WTC11 (cell line): ENCODE data around the gene SERBP1. TPM values are rescaled to one million over a fixed set of nuclear protein-coding genes. Genes with fewer than 3 reads are reported as not detected.

ENCODE experiments used
- ATAC-seq: fragments of 200-7000 bp; cut with Tn5 transposase; 2 replicates; pipeline ENCODE4 v1.10.0; 2021; ENCODE audit warnings: mild to moderate bottlenecking, moderate library complexity
- CTCF ChIA-PET: fragments of 300-600 bp; sonication (Branson Sonifier 250); formaldehyde crosslinking; loops from one replicate; lab custom pipeline; 2021; ENCODE audit warnings: antibody characterized with exemption; lab: Charles Lee
- POLR2A ChIA-PET: fragments of 350-600 bp; sonication (Branson Sonifier 250); formaldehyde crosslinking; loops from one replicate; lab custom pipeline; 2021; ENCODE audit warnings: antibody characterized with exemption; lab: Charles Lee
- DNase-seq: peaks from one replicate; pipeline ENCODE4 v3.0.0; 2021; ENCODE audit warnings: low spot score
- H3K27ac Mint-ChIP-seq: 2 replicates; pipeline ENCODE4 v1.8.0; 2021; ENCODE audit warnings: mixed read lengths
- H3K27me3 Mint-ChIP-seq: 2 replicates; pipeline ENCODE4 v1.8.0; 2021; ENCODE audit warnings: low read depth, mild to moderate bottlenecking, moderate library complexity, mixed read lengths
- H3K36me3 Mint-ChIP-seq: 2 replicates; pipeline ENCODE4 v1.8.0; 2021; ENCODE audit warnings: mixed read lengths
- H3K4me1 Mint-ChIP-seq: 2 replicates; pipeline ENCODE4 v1.8.0; 2022; ENCODE audit warnings: mixed read lengths
- H3K4me3 Mint-ChIP-seq: 2 replicates; pipeline ENCODE4 v1.8.0; 2021; ENCODE audit warnings: mild to moderate bottlenecking, moderate library complexity, mixed read lengths
- H3K9me3 Mint-ChIP-seq: 2 replicates; pipeline ENCODE4 v1.8.0; 2021; ENCODE audit warnings: mixed read lengths
- AFF4 ChIP-seq: sonication (generic); formaldehyde crosslinking; IDR thresholded peaks from 2 replicates; pipeline ENCODE4 v1.8.1; 2023; ENCODE audit warnings: mild to moderate bottlenecking, missing genetic modification reagents, borderline replicate concordance
- ATF1 ChIP-seq: sonication (generic); formaldehyde crosslinking; IDR thresholded peaks from 2 replicates; pipeline ENCODE4 v1.8.1; 2023; ENCODE audit warnings: mild to moderate bottlenecking, moderate library complexity, missing genetic modification reagents
- ATF6 ChIP-seq: sonication (generic); formaldehyde crosslinking; IDR thresholded peaks from 2 replicates; pipeline ENCODE4 v1.8.1; 2023; ENCODE audit warnings: mild to moderate bottlenecking, missing genetic modification reagents
- CREB1 ChIP-seq: sonication (generic); formaldehyde crosslinking; IDR thresholded peaks from 2 replicates; pipeline ENCODE4 v1.8.0; 2023; ENCODE audit warnings: mild to moderate bottlenecking, missing genetic modification reagents
- ELF4 ChIP-seq: sonication (generic); formaldehyde crosslinking; IDR thresholded peaks from 2 replicates; pipeline ENCODE4 v1.8.1; 2022; ENCODE audit warnings: low read depth, mild to moderate bottlenecking, moderate library complexity, missing genetic modification reagents
- ETV6 ChIP-seq: sonication (generic); formaldehyde crosslinking; IDR thresholded peaks from 2 replicates; pipeline ENCODE4 v1.8.1; 2022; ENCODE audit warnings: mild to moderate bottlenecking, missing genetic modification reagents
- FOXJ3 ChIP-seq: sonication (generic); formaldehyde crosslinking; IDR thresholded peaks from 2 replicates; pipeline ENCODE4 v1.9.0; 2021; ENCODE audit warnings: missing genetic modification reagents, mild to moderate bottlenecking, borderline replicate concordance
- HMGXB4 ChIP-seq: sonication (generic); formaldehyde crosslinking; IDR thresholded peaks from 2 replicates; pipeline ENCODE4 v1.8.1; 2023; ENCODE audit warnings: mild to moderate bottlenecking, moderate library complexity, missing genetic modification reagents
- JAZF1 ChIP-seq: fragments of 250-450 bp; sonication (Bioruptor Pico); IDR thresholded peaks from 2 replicates; pipeline ENCODE4 v1.9.0; 2021; ENCODE audit warnings: moderate library complexity, mild to moderate bottlenecking, inconsistent platforms
- MXD4 ChIP-seq: fragments of 250-450 bp; sonication (Bioruptor Pico); IDR thresholded peaks from 2 replicates; pipeline ENCODE4 v1.8.0; 2021; ENCODE audit warnings: mild to moderate bottlenecking, moderate library complexity, borderline replicate concordance
- NR3C1 ChIP-seq: sonication (generic); formaldehyde crosslinking; conservative IDR thresholded peaks from 2 replicates; pipeline ENCODE4 v1.8.1; 2023; ENCODE audit warnings: low read depth, mild to moderate bottlenecking, missing genetic modification reagents
- ZBTB21 ChIP-seq: sonication (generic); formaldehyde crosslinking; IDR thresholded peaks from 2 replicates; pipeline ENCODE4 v1.8.1; 2023; ENCODE audit warnings: mild to moderate bottlenecking, missing genetic modification reagents, borderline replicate concordance
- ZNF416 ChIP-seq: fragments of 250-450 bp; sonication (Bioruptor Pico); IDR thresholded peaks from 2 replicates; pipeline ENCODE4 v1.9.0; 2021; ENCODE audit warnings: mild to moderate bottlenecking, inconsistent platforms
- ZNF671 ChIP-seq: fragments of 250-450 bp; sonication (Bioruptor Pico); IDR thresholded peaks from 2 replicates; pipeline ENCODE4 v1.8.0; 2021; ENCODE audit warnings: mild to moderate bottlenecking
- total RNA-seq: library from RNA; stranded (reverse); gene quantifications from 3 replicates; pipeline ENCODE4 v1.2.3, GENCODE V29; 2021
- TF ChIP-seq, protein P1 (sequence below): sonication (generic); formaldehyde crosslinking; IDR thresholded peaks from 2 replicates; pipeline ENCODE4 v1.8.0; 2022; ENCODE audit warnings: missing genetic modification reagents
- TF ChIP-seq, protein P2 (sequence below): fragments of 250-450 bp; sonication (Bioruptor Pico); conservative IDR thresholded peaks from 2 replicates; pipeline ENCODE4 v1.9.0; 2021; ENCODE audit warnings: mild to moderate bottlenecking
- TF ChIP-seq, protein P3 (sequence below): sonication (generic); formaldehyde crosslinking; IDR thresholded peaks from 2 replicates; pipeline ENCODE4 v1.8.0; 2023; ENCODE audit warnings: missing genetic modification reagents
- TF ChIP-seq, protein P4 (sequence below): sonication (generic); formaldehyde crosslinking; IDR thresholded peaks from 2 replicates; pipeline ENCODE4 v1.8.1; 2023; ENCODE audit warnings: mild to moderate bottlenecking, missing genetic modification reagents, moderate library complexity

The SERBP1 gene
- total RNA-seq, 1 experiment from 2014 or later, result 543 TPM

DNA sequence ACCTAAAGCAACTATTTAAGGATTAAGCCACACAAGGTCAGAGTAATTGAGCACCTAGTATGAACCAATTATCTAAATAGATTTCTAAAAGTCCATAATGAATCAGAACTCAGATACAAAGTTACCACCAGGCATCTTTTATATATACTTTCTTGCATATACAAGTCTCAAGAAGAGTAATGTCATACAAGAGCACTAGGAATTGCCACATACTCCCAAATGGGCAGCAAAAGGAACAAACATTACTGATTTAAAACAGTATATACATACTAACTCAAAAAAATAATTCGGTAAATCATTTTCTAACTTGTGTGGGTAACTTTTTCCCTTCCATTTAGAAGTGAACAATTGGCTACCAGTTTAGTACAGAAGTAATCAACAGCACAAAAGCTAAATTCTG, 22.1 kb downstream of the SERBP1 start:
- Mint-ChIP-seq H3K9me3 (no peaks in the 10 kb centered on the region), H3K4me3 (no peak overlapping the region), H3K27ac (peak overlapping the region; percentile 21; the same call in 1 of the 2 replicates), H3K36me3 (peaks cover 21% of the 10 kb centered on the region)
- no peak for DNase-seq
- CTCF ChIA-PET, result interaction anchor here (1.4 to 2.0 kb wide), 3 partner anchors 24 to 92 kb away, joined by 3 to 5 read pairs (median 4); no protein-coding TSS in a partner anchor
- ATAC-seq, result no peak
- TF ChIP-seq ATF6 (CRISPR knock-in tag) (no peak), MXD4 (CRISPR knock-in tag) (no peak), JAZF1 (CRISPR knock-in tag) (no peak), CREB1 (CRISPR knock-in tag) (no peak), AFF4 (no peak), FOXJ3 (CRISPR knock-in tag) (no peak), ELF4 (CRISPR knock-in tag) (no peak), ZNF671 (CRISPR knock-in tag) (no peak), ETV6 (CRISPR knock-in tag) (no peak), ZNF416 (no peak), ATF1 (CRISPR knock-in tag) (no peak), ZBTB21 (CRISPR knock-in tag) (no peak), NR3C1 (CRISPR knock-in tag) (no peak), HMGXB4 (no peak)
- TF ChIP-seq, protein P1, sequence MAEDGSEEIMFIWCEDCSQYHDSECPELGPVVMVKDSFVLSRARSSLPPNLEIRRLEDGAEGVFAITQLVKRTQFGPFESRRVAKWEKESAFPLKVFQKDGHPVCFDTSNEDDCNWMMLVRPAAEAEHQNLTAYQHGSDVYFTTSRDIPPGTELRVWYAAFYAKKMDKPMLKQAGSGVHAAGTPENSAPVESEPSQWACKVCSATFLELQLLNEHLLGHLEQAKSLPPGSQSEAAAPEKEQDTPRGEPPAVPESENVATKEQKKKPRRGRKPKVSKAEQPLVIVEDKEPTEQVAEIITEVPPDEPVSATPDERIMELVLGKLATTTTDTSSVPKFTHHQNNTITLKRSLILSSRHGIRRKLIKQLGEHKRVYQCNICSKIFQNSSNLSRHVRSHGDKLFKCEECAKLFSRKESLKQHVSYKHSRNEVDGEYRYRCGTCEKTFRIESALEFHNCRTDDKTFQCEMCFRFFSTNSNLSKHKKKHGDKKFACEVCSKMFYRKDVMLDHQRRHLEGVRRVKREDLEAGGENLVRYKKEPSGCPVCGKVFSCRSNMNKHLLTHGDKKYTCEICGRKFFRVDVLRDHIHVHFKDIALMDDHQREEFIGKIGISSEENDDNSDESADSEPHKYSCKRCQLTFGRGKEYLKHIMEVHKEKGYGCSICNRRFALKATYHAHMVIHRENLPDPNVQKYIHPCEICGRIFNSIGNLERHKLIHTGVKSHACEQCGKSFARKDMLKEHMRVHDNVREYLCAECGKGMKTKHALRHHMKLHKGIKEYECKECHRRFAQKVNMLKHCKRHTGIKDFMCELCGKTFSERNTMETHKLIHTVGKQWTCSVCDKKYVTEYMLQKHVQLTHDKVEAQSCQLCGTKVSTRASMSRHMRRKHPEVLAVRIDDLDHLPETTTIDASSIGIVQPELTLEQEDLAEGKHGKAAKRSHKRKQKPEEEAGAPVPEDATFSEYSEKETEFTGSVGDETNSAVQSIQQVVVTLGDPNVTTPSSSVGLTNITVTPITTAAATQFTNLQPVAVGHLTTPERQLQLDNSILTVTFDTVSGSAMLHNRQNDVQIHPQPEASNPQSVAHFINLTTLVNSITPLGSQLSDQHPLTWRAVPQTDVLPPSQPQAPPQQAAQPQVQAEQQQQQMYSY (CRISPR knock-in tag), result no peak
- TF ChIP-seq, protein P2, sequence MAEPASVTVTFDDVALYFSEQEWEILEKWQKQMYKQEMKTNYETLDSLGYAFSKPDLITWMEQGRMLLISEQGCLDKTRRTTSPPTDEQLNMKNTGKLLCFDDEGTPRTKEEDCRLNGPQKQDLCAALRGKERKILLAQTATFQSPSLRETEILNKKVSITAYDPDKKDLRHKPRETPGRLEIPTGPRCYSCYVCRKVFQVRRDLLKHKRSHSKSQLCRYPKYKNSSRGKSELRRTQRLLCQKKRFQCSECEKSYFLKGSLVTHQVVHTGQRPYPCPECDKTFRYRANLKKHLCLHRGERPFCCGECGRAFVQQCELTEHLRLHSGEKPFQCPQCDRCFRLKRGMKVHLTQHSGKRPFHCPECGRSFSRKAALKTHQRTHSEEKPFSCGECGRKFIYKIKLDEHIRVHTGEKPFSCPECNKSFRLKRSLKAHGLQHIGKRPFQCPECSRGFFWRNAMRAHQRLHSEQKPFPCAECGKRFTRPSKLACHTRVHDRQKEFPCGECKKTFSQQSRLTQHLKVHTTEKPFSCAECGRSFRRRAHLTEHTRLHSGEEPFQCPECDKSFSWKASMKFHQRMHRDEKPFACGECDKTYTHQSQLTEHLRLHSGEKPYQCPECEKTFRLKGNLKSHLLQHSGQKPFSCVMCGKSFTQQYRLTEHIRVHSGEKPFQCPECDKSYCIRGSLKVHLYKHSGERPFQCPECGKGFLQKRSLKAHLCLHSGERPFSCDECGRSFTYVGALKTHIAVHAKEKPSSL (CRISPR knock-in tag), result no peak
- TF ChIP-seq, protein P3, sequence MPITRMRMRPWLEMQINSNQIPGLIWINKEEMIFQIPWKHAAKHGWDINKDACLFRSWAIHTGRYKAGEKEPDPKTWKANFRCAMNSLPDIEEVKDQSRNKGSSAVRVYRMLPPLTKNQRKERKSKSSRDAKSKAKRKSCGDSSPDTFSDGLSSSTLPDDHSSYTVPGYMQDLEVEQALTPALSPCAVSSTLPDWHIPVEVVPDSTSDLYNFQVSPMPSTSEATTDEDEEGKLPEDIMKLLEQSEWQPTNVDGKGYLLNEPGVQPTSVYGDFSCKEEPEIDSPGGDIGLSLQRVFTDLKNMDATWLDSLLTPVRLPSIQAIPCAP, result no peak
- TF ChIP-seq, protein P4, sequence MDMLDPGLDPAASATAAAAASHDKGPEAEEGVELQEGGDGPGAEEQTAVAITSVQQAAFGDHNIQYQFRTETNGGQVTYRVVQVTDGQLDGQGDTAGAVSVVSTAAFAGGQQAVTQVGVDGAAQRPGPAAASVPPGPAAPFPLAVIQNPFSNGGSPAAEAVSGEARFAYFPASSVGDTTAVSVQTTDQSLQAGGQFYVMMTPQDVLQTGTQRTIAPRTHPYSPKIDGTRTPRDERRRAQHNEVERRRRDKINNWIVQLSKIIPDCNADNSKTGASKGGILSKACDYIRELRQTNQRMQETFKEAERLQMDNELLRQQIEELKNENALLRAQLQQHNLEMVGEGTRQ (CRISPR knock-in tag), result no peak
- TF ChIP-seq, all 79 proteins: peak for 0
- Mint-ChIP-seq H3K27me3 (no peaks in the 10 kb centered on the region), H3K4me1 (peaks cover 21% of the 10 kb centered on the region)
- POLR2A ChIA-PET, result interaction anchor here (0.6 to 1.0 kb wide), 3 partner anchors 19 to 886 kb away, joined by 3 to 4 read pairs (median 4); no protein-coding TSS in a partner anchor
